Keratinocyte (primary cell): Measurements from ENCODE around the gene PCYOX1L. TPM values are rescaled to one million over a fixed set of nuclear protein-coding genes. Genes with fewer than 3 reads are reported as not detected.

ENCODE experiments used
- DNase-seq: peaks from one replicate; pipeline ENCODE4 v3.0.0-alpha.2; 2011; ENCODE audit warnings: low read depth, missing footprints, low spot score
- FAIRE-seq: peaks from 2 replicates; lab custom pipeline; 2011; peaks lifted over from hg19 to GRCh38; lab: Jason Lieb, UNC
- H2AFZ ChIP-seq: 2 replicates; pipeline ENCODE4 v1.6.0; 2012; ENCODE audit warnings: low read length, control low read depth, inconsistent platforms; ENCODE audit not compliant: control insufficient read depth
- H3K27ac ChIP-seq: 2 replicates; pipeline ENCODE4 v1.5.1; 2011; ENCODE audit warnings: low read length; ENCODE audit not compliant: control insufficient read depth, insufficient read depth
- H3K27me3 ChIP-seq: 3 replicates; pipeline ENCODE4 v1.6.0; 2011; ENCODE audit warnings: low read length; ENCODE audit not compliant: control insufficient read depth, insufficient read depth; ENCODE audit errors: extremely low read depth
- H3K36me3 ChIP-seq, 2 experiments: 2 replicates in 1 of 2; 3 replicates in 1 of 2; pipeline ENCODE4 v1.5.1; 2011; ENCODE audit warnings: low read length in 2 of 2, mild to moderate bottlenecking in 1 of 2; ENCODE audit not compliant: control insufficient read depth in 2 of 2, insufficient read depth in 2 of 2; ENCODE audit errors: extremely low read depth in 1 of 2
- H3K4me1 ChIP-seq: 3 replicates; pipeline ENCODE4 v1.5.1; 2011; ENCODE audit warnings: low read length; ENCODE audit not compliant: control insufficient read depth, insufficient read depth; ENCODE audit errors: extremely low read depth
- H3K4me2 ChIP-seq: 3 replicates; pipeline ENCODE4 v1.6.0; 2011; ENCODE audit warnings: low read depth, low read length; ENCODE audit not compliant: control insufficient read depth, insufficient read depth; ENCODE audit errors: extremely low read depth
- H3K4me3 ChIP-seq, 3 experiments: fragments of 200-600 bp in 1 of 3; sonication (generic) in 1 of 3; 2 replicates in 2 of 3; 3 replicates in 1 of 3; pipeline ENCODE4 v1.5.1; 2011 to 2016; ENCODE audit warnings: low read length in 3 of 3, mild to moderate bottlenecking in 3 of 3, control low read depth in 2 of 3, inconsistent platforms in 1 of 3, low read depth in 1 of 3, mixed read lengths in 1 of 3, mixed run types in 1 of 3, moderate library complexity in 1 of 3; ENCODE audit not compliant: control insufficient read depth in 2 of 3, insufficient read depth in 2 of 3; ENCODE audit errors: extremely low read depth in 1 of 3
- H3K79me2 ChIP-seq: 2 replicates; pipeline ENCODE4 v1.6.0; 2012; ENCODE audit warnings: low read length; ENCODE audit not compliant: control insufficient read depth, insufficient read depth
- H3K9ac ChIP-seq: 3 replicates; pipeline ENCODE4 v1.6.0; 2011; ENCODE audit warnings: low read length; ENCODE audit not compliant: control insufficient read depth, insufficient read depth; ENCODE audit errors: extremely low read depth
- H3K9me1 ChIP-seq: 3 replicates; pipeline ENCODE4 v1.6.0; 2011; ENCODE audit warnings: low read length; ENCODE audit not compliant: control insufficient read depth, insufficient read depth; ENCODE audit errors: extremely low read depth
- H3K9me3 ChIP-seq: 2 replicates; pipeline ENCODE4 v1.5.1; 2012; ENCODE audit warnings: low read depth, low read length; ENCODE audit not compliant: control insufficient read depth
- H4K20me1 ChIP-seq: 3 replicates; pipeline ENCODE4 v1.6.0; 2011; ENCODE audit warnings: low read length; ENCODE audit not compliant: control insufficient read depth, insufficient read depth; ENCODE audit errors: extremely low read depth
- EZH2 ChIP-seq: IDR thresholded peaks from one replicate; pipeline ENCODE4 v1.6.1; 2012; ENCODE audit warnings: inconsistent platforms, mild to moderate bottlenecking, low read length, moderate library complexity
- dilution Hi-C: fragments of 300-500 bp; cut with MboI; formaldehyde crosslinking; loops from one replicate; pipeline ENCODE4 v1.7.0; 2020; ENCODE audit warnings: low sequenced_read_pairs; ENCODE audit not compliant: extremely low pct_ligation_motif_present
- polyA plus RNA-seq, 5 experiments: library from polyadenylated mRNA; depleted of rRNA in 3 of 5; stranded (reverse) in 3 of 5; stranded (forward) in 1 of 5; unstranded in 1 of 5; fragments of >200 nt; gene quantifications; 1 replicate in 1 of 5; 2 replicates in 3 of 5; 3 replicates in 1 of 5; pipeline versions ENCODE4 v1.2.1 to v1.2.3, GENCODE V29; 2011 to 2012; ENCODE audit warnings: missing spikeins in 2 of 5, low read depth in 1 of 5, low replicate concordance in 1 of 5
- TF ChIP-seq, protein P1 (sequence below), 3 experiments: IDR thresholded peaks in 1 of 3; conservative IDR thresholded peaks in 1 of 3; optimal IDR thresholded peaks in 1 of 3; 2 replicates in 2 of 3; 3 replicates in 1 of 3; pipeline versions ENCODE3 to v1.5.1; 2011; ENCODE audit warnings: low read length in 3 of 3, mild to moderate bottlenecking in 3 of 3, moderate library complexity in 2 of 3, control low read depth in 1 of 3, inconsistent platforms in 1 of 3; ENCODE audit not compliant: insufficient read depth in 2 of 3; ENCODE audit errors: extremely low read depth in 1 of 3

PCYOX1L gene
- polyA plus RNA-seq, 1 donor (not counting 4 experiments of a cell fraction or from before 2014, with no cell fraction given) = 9.5 TPM

DNA sequence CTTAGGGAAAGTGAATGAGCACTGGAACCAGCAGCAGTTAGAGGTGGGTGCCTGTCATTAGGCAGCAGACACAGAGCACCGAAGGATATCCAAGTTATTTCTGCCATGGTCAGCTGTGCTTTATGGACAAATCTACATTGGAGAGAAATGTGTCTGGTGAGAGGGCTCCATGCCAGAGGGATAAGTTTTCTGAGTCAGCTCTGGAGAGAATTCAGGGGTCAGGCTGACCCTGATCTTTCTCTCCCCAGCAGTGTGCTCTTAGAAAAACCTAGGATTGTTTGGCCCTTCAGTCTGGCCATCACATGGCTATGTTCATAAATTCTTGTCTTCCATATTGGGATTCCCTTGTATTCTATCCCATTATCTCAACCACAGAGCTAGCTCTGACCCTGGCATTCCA is 30.1 kb downstream of the PCYOX1L start:
- Histone ChIP-seq H3K4me3 (no peak overlapping the region), H4K20me1 (no peaks in the 10 kb centered on the region), H3K4me2 (no peak overlapping the region), H3K27me3 (no peaks in the 10 kb centered on the region), H3K27ac (no peak overlapping the region), H3K36me3 (no peaks in the 10 kb centered on the region), H3K9me3 (no peaks in the 10 kb centered on the region), H2AFZ (no peak overlapping the region), H3K9ac (no peak overlapping the region), H3K4me1 (no peaks in the 10 kb centered on the region), H3K79me2 (no peaks in the 10 kb centered on the region), H3K9me1 (no peaks in the 10 kb centered on the region)
- no peak for FAIRE-seq
- DNase-seq = no peak
- no peak for TF ChIP-seq EZH2
- TF ChIP-seq, protein P1, sequence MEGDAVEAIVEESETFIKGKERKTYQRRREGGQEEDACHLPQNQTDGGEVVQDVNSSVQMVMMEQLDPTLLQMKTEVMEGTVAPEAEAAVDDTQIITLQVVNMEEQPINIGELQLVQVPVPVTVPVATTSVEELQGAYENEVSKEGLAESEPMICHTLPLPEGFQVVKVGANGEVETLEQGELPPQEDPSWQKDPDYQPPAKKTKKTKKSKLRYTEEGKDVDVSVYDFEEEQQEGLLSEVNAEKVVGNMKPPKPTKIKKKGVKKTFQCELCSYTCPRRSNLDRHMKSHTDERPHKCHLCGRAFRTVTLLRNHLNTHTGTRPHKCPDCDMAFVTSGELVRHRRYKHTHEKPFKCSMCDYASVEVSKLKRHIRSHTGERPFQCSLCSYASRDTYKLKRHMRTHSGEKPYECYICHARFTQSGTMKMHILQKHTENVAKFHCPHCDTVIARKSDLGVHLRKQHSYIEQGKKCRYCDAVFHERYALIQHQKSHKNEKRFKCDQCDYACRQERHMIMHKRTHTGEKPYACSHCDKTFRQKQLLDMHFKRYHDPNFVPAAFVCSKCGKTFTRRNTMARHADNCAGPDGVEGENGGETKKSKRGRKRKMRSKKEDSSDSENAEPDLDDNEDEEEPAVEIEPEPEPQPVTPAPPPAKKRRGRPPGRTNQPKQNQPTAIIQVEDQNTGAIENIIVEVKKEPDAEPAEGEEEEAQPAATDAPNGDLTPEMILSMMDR (optimal IDR thresholded peaks at IDR 0.05 in 1 of 3, IDR thresholded peaks at IDR 0.05 in 1 of 3, conservative IDR thresholded peaks at IDR 0.05 in 1 of 3; ENCODE audit: extremely low read depth in 1 of 3, insufficient read depth in 2 of 3, low read length in 3 of 3) = no peak
- dilution Hi-C loops = no loop called here

DNA sequence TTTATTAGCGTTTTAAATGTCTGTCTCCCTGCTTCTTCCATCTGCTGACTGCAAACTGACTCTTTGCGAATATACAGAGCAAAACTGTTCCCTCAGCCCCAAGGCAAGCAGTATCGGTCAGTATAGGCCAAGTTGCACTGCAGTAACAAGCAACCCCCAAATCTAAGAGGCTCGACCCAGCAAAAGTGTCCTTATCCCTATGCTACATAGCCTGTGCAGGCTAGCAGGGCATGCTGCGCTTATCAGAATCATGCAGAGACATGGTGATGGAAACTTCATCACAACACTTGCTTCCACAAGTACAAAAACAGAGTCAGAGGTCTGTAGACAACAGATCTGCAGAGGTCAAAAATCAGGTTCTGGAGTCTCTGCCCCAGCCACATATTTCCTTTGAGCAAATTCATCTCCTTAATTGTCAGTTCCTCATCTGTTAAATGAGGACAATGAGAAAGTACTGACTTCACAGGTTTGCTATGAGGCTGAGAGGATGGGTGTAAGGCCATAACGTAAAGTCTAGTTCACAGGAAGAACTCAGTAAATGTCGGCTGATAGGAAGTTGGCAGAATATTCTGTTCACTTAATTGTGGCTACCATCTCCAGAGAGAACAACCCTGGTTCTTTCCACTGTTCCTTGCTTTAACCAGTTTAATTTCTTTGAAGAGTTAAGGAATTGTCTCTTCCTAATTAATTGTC is 30.8 kb downstream of the PCYOX1L start:
- Histone ChIP-seq H3K4me2 (no peak overlapping the region), H3K27me3 (no peaks in the 10 kb centered on the region), H4K20me1 (no peaks in the 10 kb centered on the region), H3K9ac (no peak overlapping the region), H3K79me2 (no peaks in the 10 kb centered on the region), H3K4me1 (no peaks in the 10 kb centered on the region), H3K4me3 (no peak overlapping the region), H2AFZ (no peak overlapping the region), H3K36me3 (no peaks in the 10 kb centered on the region), H3K9me1 (no peaks in the 10 kb centered on the region), H3K9me3 (no peaks in the 10 kb centered on the region), H3K27ac (no peak overlapping the region)
- no peak for DNase-seq
- TF ChIP-seq, protein P1 (optimal IDR thresholded peaks at IDR 0.05 in 1 of 3, IDR thresholded peaks at IDR 0.05 in 1 of 3, conservative IDR thresholded peaks at IDR 0.05 in 1 of 3; ENCODE audit: extremely low read depth in 1 of 3, insufficient read depth in 2 of 3, low read length in 3 of 3) = no peak
- no peak for TF ChIP-seq EZH2
- FAIRE-seq = no peak
- dilution Hi-C loops = no loop called here
